Activated CD8-positive, alpha-beta memory T cell treated with anti-CD3 and anti-CD28 coated beads, Interleukin-2, amount 50 U/mL, for 1 hour (primary cell): ENCODE measurements around the gene GSK3B.

Experiments used
- DNase-seq: peaks from one replicate; pipeline ENCODE4 v3.0.0-alpha.2; 2020; ENCODE audit errors: extremely low read depth

The GSK3B gene

DNA sequence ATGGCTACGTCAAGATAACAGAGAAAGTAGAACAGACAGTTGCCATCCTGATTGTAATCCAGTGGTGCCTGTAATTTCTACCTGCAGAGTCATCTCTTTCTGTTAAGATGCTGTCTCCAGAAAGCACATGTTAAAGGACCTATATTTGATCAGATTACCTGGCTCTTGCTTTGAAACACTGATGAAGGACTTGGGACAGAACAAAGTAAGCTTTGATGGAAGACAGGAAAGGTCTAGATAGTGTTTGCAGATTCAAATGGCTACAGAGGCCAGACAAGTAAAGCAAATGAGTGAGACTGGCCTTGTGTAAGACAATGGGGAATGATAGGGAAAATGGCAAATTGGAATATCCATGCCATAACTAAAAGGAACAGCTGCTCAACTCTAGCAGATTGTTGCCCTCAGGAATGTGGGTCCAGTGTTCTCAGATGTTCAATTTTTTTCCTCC lies 1.8 kb upstream of the GSK3B start:
- DNase-seq: no peak

- DNase-seq: peak; percentile 52
Observed at GRCh38 chr3:120095226-120095978, 1.2 kb upstream of the GSK3B start.

DNA sequence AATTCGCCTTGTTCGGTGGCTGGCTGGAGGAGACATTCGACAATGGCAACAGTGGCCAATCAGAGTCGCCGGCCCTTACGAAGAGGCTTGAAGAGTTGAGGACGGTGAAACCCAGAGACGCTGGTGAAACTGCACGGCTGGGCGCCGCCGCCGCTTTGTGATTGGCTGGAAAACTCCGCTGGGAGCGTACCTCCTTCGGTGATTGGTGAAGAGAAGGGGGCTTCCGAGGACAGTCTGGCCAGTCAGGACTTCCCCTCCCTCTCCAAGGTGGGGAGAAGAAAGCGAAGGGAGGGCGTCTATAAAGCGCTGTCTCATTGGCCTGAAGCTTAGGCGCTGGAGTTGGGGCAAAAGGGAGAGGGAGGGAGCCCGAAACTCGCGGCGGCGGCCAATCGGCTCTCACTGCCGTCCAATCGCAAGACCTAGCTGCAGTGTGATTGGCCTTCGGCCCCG lies 554 bp upstream of the GSK3B start:
- peak; percentile 98 for DNase-seq

DNA sequence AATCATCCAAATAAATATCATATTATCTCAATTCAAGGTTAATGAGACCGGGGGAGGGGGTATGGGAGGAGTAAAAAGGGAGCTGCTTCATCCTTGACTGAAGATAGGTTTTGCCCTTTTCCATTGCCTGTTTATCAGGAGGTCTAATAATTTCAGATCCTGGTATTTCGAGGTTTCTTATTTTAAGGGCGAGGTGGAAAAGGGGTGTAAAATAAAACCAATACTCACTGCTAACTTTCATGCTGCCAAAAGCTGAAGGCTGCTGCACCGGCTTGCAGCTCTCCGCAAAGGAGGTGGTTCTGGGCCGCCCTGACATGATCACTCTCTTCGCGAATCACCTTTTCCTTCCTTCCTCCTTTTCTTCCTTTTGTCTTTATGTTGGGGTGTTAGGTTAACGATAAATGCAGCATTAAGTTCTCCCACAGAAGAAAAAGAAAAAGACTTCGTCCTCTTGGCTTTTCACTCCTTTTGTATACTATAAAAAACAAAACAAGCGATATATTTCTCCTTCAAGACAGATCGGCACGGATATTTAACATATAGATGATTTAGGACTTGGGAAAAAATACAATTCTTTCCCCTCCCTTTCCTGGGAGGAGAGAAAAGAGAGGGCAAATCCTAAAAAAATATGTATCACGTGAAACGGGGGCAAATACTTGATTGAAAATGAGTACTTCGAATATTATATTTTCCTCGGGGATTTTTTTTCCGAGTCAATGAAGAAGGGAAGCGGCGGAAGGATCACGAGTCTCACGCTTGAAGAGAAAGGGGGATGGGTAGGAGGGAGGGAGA lies 932 bp downstream of the GSK3B start:
- DNase-seq: no peak

DNA sequence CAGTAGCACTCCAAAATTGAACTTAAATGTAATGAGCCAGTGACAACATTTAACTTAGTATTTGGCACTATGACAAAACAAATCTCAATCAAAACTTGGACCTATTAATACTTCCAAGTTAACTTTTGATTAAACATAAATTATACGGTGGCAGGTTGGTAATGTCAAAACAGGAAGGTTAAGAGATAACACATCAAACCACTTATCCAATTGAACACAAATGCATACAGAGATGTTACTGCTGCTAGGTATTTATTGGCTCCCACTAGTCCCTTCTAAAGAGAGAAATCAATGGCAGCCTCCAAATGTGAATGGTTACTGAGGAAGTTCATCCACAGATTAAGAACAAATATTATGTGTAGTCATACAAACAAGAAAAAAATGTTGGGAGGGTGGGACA lies 1.8 kb downstream of the GSK3B start:
- DNase-seq: no peak

DNA sequence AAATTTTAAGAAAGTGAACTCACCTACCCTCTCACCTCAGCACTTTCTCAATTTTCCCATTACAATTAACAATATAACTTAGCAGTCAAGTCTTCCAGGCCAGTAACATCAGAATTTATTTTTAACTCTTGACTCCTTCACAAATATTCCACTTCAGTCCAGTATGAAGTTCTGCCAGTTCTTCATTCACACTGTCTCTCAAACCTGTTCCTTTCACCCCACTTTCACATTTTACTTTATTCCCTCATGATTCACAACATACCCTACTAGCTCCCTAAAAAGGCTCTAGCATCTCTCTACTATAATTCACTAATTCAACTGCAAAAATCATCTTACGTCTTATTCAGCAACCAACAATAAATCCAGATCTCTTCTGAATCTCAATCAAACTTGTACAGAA lies 3.8 kb downstream of the GSK3B start:
- no peak for DNase-seq

GRCh38 chr3:120089089-120089488 lies 5.2 kb downstream of the GSK3B start:
- DNase-seq: no peak

DNA sequence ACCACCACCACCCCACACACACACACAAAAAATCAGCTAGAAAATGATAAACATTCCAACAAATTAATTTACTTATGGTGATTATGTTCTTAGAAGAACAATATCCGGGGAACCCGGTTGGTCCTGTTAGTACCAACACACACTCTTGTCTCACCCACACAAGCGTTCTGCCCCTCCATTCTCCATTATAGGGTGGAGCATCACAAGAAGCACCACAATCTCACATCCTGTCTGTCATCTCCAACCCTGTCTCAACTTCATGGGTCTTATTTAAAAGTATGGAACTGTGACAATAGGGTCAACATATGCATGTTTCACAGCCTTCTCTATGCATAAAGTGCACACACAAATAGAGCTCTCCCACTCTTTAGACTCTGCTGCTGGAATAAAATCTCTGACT lies 5.6 kb downstream of the GSK3B start:
- DNase-seq: no peak

DNA sequence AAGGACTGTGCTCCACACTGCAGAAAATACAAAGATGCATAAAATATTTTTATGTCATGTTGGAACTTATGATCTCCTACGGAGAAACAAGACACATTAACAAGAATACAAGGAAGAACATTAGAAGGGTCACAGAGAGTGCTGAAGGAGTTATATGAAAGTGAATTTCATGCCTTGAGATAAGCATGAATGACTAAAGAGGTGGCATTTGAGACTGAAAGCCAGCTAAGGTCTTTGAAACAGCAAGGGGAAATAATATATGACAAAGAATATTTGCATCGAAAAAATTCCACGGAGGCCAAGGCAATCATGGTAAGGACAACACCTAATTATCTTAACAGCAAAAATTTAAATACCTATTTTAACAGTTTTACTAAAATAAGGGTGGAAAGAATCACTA lies 12.5 kb downstream of the GSK3B start:
- DNase-seq: no peak

- DNase-seq: no peak
Observed at GRCh38 chr3:120080836-120081235, 13.4 kb downstream of the GSK3B start.

DNA sequence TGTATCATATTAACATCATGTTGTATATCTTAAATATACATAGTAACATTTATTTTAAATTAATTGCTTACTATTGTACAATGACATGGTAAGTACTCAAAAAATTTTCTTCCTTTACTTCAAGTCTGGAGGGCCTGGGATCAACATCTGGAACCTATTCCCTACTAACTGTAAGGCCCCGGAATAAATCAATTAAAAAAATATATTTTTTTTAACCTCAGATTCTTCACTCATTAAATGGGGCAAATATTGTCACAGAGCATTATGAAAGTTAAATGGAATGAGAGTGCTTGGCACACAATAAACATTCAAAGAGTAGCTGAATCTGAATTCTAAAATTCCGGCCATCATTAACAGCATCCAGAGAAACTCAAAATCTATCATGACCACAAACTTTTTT lies 16.5 kb downstream of the GSK3B start:
- no peak for DNase-seq

DNA sequence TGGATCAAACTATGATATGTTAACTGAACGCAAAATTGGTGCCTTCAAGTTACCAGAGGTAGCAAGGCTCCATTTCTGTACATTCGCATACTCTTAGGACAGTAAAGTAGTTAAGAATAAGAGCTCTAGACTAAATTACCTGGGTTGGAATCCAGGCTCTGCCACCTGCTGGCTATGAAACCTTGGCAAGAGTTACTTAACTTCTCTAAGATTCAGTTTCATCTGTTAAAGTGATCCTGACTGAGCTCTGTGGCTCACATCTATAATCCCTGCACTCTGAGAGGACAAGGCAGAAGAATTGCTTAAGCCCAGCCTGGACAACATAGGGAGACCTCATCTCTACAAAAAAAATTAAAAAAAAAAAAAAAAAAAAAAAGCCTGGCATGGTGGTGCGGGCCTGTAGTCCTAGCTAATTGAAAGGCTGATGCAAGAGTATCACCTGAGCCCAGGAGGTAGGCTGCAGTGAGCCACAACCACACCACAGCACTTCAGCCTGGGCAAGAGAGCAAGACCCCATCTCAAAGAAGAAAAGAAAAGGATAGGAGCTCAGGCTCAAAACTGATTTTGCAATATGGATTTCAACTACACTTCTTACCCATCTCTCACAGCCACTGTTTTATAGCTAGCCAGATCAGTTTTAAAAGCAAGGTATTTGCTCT lies 21.3 kb downstream of the GSK3B start:
- DNase-seq: no peak

DNA sequence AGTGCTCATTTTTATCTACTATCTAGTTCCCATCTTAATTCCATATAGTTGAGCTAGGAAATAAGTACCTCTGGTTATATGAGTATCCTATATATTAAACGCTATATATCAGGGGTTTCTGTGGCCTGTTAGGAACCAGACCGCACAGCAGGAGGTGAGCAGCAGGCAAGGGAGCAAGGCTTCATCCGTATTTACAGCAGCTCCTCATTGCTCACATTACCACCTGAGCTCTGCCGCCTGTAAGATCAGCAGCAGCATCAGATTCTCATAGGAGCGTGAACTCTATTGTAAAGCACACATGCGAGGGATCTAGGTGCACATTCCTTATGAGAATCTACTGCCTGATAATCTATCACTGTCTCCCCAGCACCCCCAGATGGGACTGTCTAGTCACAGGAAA lies 23.0 kb downstream of the GSK3B start:
- no peak for DNase-seq

DNA sequence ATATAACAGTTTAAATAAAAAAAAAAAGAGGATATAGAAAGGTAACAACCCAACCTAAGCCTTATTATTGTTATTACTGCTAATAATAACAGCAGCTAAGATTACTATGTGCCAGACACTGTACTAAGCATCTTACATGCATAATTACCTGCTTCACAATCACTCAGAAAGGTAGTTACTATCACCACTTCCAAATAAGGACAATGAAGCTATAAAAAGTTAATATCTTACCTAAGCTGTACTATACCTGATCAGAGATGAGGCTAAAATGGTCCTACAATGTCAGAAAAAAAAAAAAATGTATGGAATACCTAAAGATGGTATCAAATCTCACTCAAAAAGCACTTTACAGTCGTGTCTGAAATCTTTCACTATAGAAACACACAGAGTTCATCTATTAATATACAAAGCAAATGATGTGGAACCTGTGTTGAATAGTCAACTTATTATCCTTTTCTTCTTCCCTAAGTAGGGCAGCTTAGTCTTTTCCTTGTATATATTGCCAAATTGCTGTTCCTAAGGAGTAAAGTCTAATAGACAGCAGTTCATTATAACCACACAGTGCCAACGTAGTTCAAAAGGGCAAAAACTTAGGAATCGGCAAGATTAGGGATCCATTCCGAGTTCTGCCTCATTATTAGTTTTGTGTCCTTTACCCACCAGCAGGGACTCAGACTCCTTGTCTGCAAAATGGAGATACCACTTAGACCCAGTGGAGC lies 23.8 kb downstream of the GSK3B start:
- DNase-seq: no peak

- DNase-seq: no peak
Observed at GRCh38 chr3:120067083-120067482, 27.2 kb downstream of the GSK3B start.

DNA sequence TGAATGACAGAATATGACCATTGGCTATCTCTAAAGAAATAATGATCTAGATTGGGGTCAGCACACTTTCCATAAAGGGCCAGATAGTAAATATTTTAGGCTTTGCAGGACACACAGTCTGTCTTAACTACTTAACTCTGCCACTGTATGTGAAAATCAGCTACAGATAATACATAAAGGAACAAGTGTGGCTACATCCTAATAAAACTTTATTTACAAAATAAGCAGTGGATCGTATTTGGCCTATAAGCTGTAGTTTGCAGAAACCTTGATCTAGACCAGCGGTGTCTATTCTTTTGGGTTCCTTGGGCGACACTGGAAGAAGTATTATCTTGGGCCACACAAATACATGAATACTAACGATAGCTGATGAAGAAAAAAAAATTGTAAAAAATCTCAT lies 27.6 kb downstream of the GSK3B start:
- no peak for DNase-seq

- no peak for DNase-seq
Observed at GRCh38 chr3:120064641-120065040, 29.6 kb downstream of the GSK3B start.

DNA sequence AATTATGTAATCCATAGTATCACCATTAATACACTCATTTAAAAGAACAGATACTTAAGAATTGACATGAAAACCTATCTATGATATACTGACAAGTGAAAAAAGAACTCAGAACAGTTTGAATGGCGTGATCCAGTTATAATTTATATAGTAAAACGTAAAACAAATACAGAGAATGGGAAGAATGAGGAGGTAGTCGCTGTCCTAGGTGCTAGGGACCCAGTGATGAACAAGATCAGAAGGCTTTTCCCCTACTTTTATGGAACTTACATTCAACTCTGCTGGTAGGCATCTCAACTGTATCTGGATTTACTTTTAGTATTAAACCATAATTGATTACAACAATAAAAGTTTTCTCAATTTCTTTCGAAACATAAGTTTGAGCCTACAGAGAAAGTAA lies 31.8 kb downstream of the GSK3B start:
- no peak for DNase-seq

- no peak for DNase-seq
Observed at GRCh38 chr3:120059081-120059864, 35.0 kb downstream of the GSK3B start.

DNA sequence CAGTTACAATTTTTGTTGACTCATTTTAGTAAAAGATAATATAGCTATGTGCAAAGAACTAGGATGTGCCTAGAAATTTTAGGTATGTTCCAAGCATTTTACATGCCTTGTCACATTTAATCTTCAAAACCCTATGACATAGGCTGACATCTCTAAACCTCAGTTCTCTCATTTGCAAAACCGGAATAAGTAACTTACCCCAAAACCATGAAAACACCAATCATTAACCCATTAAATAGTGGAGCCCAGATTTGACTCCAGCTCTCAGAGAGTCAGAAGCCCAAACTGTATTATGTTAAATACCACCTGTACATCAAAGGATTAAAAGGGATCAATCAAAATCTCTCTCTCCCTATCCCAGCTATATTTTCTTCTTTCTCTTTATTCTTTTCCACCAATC lies 36.6 kb downstream of the GSK3B start:
- no peak for DNase-seq

DNA sequence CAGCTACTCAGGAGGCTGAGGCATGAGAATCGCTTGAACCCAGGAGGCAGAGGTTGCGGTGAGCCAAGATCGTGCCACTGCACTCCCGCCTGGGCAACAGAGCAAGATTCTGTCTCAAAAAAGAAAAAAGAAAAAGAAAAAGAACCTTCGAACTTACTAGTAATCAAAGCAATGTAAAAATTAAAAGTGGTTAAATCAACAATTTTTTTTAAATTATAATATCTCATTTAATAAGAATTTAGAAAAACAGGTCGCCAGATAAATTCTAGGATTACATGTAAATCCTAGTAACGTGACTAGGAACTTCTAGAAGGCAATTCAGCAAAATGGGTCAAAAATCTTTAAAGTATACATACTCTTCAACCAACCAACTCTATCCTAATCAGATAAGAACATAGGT lies 37.2 kb downstream of the GSK3B start:
- DNase-seq: no peak
